WERI-Rb-1 (cell line): ENCODE results near the gene ATP11A.

ENCODE experiments used
- DNase-seq: peaks from one replicate; pipeline ENCODE4 v3.0.0-alpha.2; 2020
- H3K27ac ChIP-seq: fragments of 250-450 bp; sonication (Bioruptor Pico); 2 replicates; pipeline ENCODE4 v1.5.1; 2020; ENCODE audit warnings: mild to moderate bottlenecking, moderate library complexity
- H3K27me3 ChIP-seq: fragments of 250-450 bp; sonication (Bioruptor Pico); 2 replicates; pipeline ENCODE4 v1.5.1; 2021; ENCODE audit warnings: mild to moderate bottlenecking, low read depth, moderate library complexity; ENCODE audit not compliant: insufficient read depth, severe bottlenecking
- H3K36me3 ChIP-seq: fragments of 250-450 bp; sonication (Bioruptor Pico); 2 replicates; pipeline ENCODE4 v1.5.1; 2020; ENCODE audit warnings: mild to moderate bottlenecking, moderate library complexity
- H3K4me3 ChIP-seq: 2 replicates; pipeline ENCODE4 v1.5.1; 2011; ENCODE audit warnings: low read depth, mild to moderate bottlenecking, control low read depth, low read length
- H3K9me3 ChIP-seq: fragments of 250-450 bp; sonication (Bioruptor Pico); 2 replicates; pipeline ENCODE4 v1.5.1; 2021; ENCODE audit warnings: mild to moderate bottlenecking, moderate library complexity; ENCODE audit not compliant: severe bottlenecking
- CTCF ChIP-seq: IDR thresholded peaks from 2 replicates; pipeline ENCODE4 v1.5.1; 2011; ENCODE audit warnings: low read depth, mild to moderate bottlenecking, control low read depth, inconsistent platforms, low read length

The ATP11A gene

DNA sequence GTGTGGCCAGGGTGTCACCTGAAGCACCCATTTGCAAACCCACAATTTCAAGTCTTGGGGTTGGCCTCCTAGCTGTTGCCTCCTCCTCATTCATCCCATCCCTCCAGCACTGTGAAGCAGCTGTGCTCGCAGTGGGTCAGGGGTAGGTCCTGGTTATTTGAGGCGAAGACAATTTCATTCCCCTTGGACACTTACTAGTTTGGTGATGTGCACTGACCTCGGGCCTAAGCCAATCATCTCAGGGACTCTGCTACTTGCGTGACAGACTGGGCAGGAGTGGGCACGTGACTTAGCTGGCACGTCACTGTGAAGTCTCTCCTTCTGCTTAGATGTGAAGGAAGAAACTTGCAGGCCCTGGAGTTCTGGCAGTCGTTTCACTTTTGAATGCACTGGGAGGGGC is 3.5 kb upstream of the ATP11A start:
- no peak overlapping the region for H3K27ac ChIP-seq
- H3K27me3 ChIP-seq: no peaks in the 10 kb centered on the region
- no peak overlapping the region for H3K4me3 ChIP-seq
- DNase-seq: no peak
- H3K9me3 ChIP-seq: no peaks in the 10 kb centered on the region
- TF ChIP-seq CTCF: no peak
- H3K36me3 ChIP-seq: no peaks in the 10 kb centered on the region; the same call in 1 of the 2 replicates

DNA sequence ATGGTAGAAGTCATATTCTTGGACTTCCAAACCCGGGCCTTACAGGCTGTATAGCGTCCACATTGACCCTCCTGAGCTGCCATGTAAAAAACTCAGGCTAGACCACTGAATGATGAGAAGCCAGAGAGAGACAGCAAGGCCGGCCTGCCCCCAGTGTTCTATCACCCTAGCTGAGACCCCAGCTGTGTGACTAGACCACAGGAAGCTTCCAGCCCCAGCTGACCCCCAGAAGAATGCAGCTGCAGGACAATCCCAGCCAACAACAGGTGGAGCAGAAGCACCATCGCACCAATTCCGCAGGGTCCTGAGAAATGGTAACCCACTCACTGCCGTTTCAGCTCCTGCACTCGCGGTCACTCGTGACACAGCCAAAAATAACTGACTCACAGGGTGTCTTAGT is 2.9 kb upstream of the ATP11A start:
- no peaks in the 10 kb centered on the region; the same call in 1 of the 2 replicates for H3K36me3 ChIP-seq
- no peak overlapping the region for H3K4me3 ChIP-seq
- no peak for TF ChIP-seq CTCF
- H3K27ac ChIP-seq: no peak overlapping the region
- H3K9me3 ChIP-seq: no peaks in the 10 kb centered on the region
- H3K27me3 ChIP-seq: no peaks in the 10 kb centered on the region
- DNase-seq: no peak

DNA sequence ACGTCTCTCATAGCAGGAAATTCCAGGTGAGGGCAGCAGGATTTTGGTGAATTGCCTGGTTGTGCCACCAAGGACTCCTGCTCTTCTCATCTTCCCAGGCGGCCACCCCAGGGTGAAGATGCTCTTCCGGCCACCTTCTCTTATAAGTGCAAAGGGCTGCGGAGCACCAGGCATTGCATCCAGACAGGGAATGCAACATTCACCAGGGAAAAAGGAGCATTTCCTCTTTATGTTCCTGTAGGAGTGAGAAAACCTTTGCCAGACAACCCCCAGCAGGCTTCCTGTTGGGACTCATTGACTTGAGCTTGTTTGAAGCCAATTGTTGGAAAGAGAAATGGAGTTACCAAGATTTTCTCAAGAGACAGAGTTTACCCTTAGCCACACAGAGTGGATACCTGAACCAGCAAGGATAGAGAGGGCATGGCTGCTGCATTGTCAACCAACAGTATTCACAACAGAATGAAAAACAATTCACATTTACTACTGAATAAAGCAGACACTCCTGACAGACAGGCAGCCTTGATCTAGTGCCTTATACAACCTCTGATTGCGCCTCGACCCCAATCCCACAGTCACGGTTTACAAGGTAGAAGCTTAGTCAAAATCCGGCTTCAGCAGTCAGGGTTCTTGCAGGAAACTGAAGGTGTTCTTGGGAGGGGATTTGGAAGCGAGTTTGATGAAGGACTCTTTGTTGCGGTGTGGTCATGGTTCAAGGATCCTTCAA is 1.8 kb upstream of the ATP11A start:
- Histone ChIP-seq H3K27me3 (no peaks in the 10 kb centered on the region), H3K27ac (no peak overlapping the region), H3K4me3 (no peak overlapping the region), H3K36me3 (no peaks in the 10 kb centered on the region; the same call in 1 of the 2 replicates), H3K9me3 (no peaks in the 10 kb centered on the region)
- no peak for DNase-seq
- TF ChIP-seq CTCF: no peak

DNA sequence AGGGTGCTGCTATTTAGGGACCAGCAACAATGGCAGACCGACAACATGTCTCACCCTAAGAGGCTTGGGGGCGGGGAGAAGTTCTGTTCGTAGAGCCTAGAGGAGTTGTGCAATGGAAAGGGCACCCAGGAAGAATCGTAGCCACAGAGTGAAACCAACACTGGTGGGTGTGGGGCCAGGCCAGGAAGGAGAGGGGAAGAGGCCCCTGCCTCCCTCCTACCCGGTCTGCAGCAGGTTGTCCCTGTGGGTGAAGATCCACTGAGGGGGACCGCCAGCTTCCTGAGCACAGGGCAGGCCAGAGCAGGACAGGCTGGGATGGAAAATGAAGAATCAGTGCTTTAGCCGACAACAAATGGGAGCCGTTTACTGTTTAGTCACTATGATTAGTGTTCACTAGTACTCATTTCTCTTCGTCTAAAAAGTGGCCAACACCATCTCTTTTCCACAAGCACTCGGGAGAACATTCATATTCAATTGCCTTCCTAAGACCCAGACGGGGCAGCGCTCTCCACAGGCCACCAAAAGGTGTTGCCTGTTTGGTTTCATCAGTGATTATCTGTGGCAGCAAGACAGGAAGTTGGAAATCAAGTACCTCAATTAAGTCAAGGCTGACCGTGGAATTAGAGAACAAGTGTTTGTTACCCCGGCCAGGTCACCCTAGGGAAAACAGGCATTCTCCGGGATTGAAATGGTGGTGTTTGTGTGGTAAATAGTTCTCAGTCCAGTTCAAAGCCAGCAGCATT is 1.1 kb upstream of the ATP11A start:
- Histone ChIP-seq H3K36me3 (no peaks in the 10 kb centered on the region; the same call in 1 of the 2 replicates), H3K27me3 (no peaks in the 10 kb centered on the region), H3K9me3 (no peaks in the 10 kb centered on the region), H3K4me3 (no peak overlapping the region), H3K27ac (no peak overlapping the region)
- 0 out of 2 replicates have a peak, but pooled peaks have one; percentile 18 for TF ChIP-seq CTCF
- no peak for DNase-seq

- H3K27me3 ChIP-seq: no peaks in the 10 kb centered on the region
- TF ChIP-seq CTCF: no peak
- H3K9me3 ChIP-seq: no peaks in the 10 kb centered on the region
- H3K4me3 ChIP-seq: peak overlapping the region; percentile 89
- peak; percentile 73 for DNase-seq
- H3K36me3 ChIP-seq: no peaks in the 10 kb centered on the region; the same call in 1 of the 2 replicates
- peak overlapping the region; percentile 79 for H3K27ac ChIP-seq
These were observed 568 bp downstream of the ATP11A start for GRCh38 chr13:112690283-112690929.
